ENCODE measurements around the gene SLC35F1. TPM values are rescaled to one million over a fixed set of nuclear protein-coding genes. Genes with fewer than 3 reads are reported as not detected.

Gene SLC35F1
- total RNA-seq, 1 experiment from 2014 or later = 4.3 TPM

GRCh38 chr6:118042855-118043254 is 135.8 kb downstream of the SLC35F1 start:
- H4K8ac ChIP-seq (replicated peaks; ENCODE audit: insufficient read length, low read depth, low read length) = no peak overlapping the region
- DNase-seq = no peak
- no peaks in the 10 kb centered on the region for H3K4me1 Mint-ChIP-seq
- no peaks in the 10 kb centered on the region for H3K79me2 ChIP-seq (ENCODE audit: insufficient read depth, low read length)
- H3T11ph ChIP-seq (ENCODE audit: low read length) = no peak overlapping the region
- H3K36me3 Mint-ChIP-seq (ENCODE audit: insufficient read depth in 1 of 3, low read depth in 3 of 3) = no peaks in the 10 kb centered on the region
- no peak overlapping the region for H4K91ac ChIP-seq (ENCODE audit: insufficient read length, low read depth, low read length)
- no peaks in the 10 kb centered on the region for H3K4me1 ChIP-seq (ENCODE audit: insufficient read depth, low read length)
- WGBS (ENCODE audit: extremely low coverage, insufficient read length, low lambda C conversion rate) = no CpG with 5 or more reads among the region's 4 CpGs
- H2BK12ac ChIP-seq (ENCODE audit: insufficient read length, low read depth, low read length) = no peak overlapping the region
- H3K27ac Mint-ChIP-seq = no peak overlapping the region
- no peak overlapping the region for H2BK5ac ChIP-seq (ENCODE audit: insufficient read length, low read length)
- H3K4me3 Mint-ChIP-seq = no peak overlapping the region
- no peak overlapping the region for H3K14ac ChIP-seq (ENCODE audit: insufficient read depth, low read length)
- no peak overlapping the region for H2BK120ac ChIP-seq (ENCODE audit: low read depth, low read length, poor library complexity, severe bottlenecking)
- no peak overlapping the region for H3K23ac ChIP-seq (ENCODE audit: insufficient read length, low read depth, low read length)
- no peak overlapping the region for H4K5ac ChIP-seq (ENCODE audit: insufficient read length, low read depth, low read length)
- no peak overlapping the region for H2BK15ac ChIP-seq (ENCODE audit: low read depth, low read length)
- H3K27ac ChIP-seq (ENCODE audit: insufficient read length, low read depth, low read length) = no peak overlapping the region
- H2AFZ ChIP-seq (ENCODE audit: low read length) = no peak overlapping the region
- H3K27me3 ChIP-seq (ENCODE audit: insufficient read depth, low read length) = no peaks in the 10 kb centered on the region
- H2AK5ac ChIP-seq (ENCODE audit: insufficient read length, low read length) = no peak overlapping the region
- H3K4me2 ChIP-seq (ENCODE audit: insufficient read depth, insufficient read length, low read length) = no peak overlapping the region
- no peaks in the 10 kb centered on the region for H4K20me1 ChIP-seq (ENCODE audit: control insufficient read depth, insufficient read depth, insufficient read length)
- H3K27me3 Mint-ChIP-seq (ENCODE audit: low read depth) = no peaks in the 10 kb centered on the region
- H3K79me1 ChIP-seq (ENCODE audit: insufficient read depth, low read depth, low read length, poor library complexity, severe bottlenecking) = no peaks in the 10 kb centered on the region
- no peaks in the 10 kb centered on the region for H3K23me2 ChIP-seq (ENCODE audit: insufficient read length, low read depth, low read length, poor library complexity, severe bottlenecking)
- TF ChIP-seq CTCF (conservative IDR thresholded peaks at IDR 0.05) = no peak
- H3K56ac ChIP-seq (ENCODE audit: insufficient read length, low read depth, low read length) = no peak overlapping the region
- H2BK20ac ChIP-seq (ENCODE audit: low read depth, low read length, poor library complexity, severe bottlenecking) = no peak overlapping the region
- H3K9me3 ChIP-seq (ENCODE audit: control insufficient read depth, low read depth, low read length) = no peaks in the 10 kb centered on the region
- no peak overlapping the region for H3K18ac ChIP-seq (ENCODE audit: insufficient read length, low read depth, low read length)
- H3K9me3 Mint-ChIP-seq = no peaks in the 10 kb centered on the region
- H3K4ac ChIP-seq (ENCODE audit: low read depth, low read length) = no peak overlapping the region
- no peak overlapping the region for H3K9ac ChIP-seq (ENCODE audit: extremely low read depth, insufficient read length, low read length)
